ENCODE data around the gene HES5. TPM values are rescaled to one million over a fixed set of nuclear protein-coding genes. Genes with fewer than 3 reads are reported as not detected.

The HES5 gene
- total RNA-seq, 1 donor from 2014 or later, result 1.5 TPM

- DNase-seq, result no peak
Observed at GRCh38 chr1:2567083-2567679, 37.1 kb upstream of the HES5 start.

DNA sequence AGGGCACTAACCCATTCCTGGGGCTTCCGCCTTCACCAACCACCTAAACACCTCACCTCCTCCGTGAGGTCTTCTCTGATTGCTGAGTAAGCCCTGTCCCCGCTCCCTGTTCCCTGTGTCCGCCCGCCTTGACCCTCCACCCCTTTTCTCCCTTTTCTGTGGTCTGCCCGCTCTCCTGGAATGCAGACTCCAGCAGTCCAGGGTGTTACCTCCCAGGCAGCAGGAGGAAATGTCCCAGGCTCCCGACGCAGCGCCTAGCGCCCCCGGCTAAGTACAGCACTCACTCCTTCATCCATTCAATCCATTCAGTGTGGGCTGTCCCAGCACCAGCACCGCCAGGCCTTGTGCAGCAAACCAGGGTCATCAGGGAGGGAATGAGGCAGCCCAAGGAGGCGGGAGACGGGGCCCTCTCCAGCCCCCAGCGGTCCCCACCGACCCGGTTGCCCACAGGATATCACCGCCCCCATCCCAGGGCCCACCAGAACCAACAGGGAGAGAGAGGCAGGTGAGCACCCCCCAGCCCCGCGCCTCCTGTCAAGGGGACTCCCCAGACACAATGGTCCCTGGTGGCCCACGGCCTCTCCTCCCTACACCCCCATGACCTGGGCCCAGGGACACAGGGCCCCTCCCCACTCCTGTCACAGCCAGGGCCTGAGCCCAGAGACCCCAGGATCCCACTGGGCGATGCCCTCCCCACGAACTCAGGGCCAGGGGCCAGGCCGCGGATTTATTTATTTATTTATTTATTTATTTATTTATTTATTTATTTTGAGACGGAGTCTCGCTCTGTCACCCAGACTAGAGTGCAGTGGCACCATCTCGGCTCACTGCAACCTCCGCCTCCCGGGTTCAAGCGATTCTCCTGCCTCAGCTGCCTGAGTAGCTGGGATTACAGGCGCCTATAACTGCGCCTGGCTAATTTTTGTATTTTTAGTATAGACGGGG is 36.3 kb upstream of the HES5 start:
- intact Hi-C loops (cut with DNase I), result no loop called here
- Histone ChIP-seq H3K27me3 (no peaks in the 10 kb centered on the region), H3K27ac (no peak overlapping the region), H3K9me3 (no peaks in the 10 kb centered on the region), H3K36me3 (peaks cover 25% of the 10 kb centered on the region), H3K4me3 (no peak overlapping the region), H3K4me1 (no peaks in the 10 kb centered on the region)
- no peak for ATAC-seq
- DNase-seq, result no peak
- TF ChIP-seq, protein P1, sequence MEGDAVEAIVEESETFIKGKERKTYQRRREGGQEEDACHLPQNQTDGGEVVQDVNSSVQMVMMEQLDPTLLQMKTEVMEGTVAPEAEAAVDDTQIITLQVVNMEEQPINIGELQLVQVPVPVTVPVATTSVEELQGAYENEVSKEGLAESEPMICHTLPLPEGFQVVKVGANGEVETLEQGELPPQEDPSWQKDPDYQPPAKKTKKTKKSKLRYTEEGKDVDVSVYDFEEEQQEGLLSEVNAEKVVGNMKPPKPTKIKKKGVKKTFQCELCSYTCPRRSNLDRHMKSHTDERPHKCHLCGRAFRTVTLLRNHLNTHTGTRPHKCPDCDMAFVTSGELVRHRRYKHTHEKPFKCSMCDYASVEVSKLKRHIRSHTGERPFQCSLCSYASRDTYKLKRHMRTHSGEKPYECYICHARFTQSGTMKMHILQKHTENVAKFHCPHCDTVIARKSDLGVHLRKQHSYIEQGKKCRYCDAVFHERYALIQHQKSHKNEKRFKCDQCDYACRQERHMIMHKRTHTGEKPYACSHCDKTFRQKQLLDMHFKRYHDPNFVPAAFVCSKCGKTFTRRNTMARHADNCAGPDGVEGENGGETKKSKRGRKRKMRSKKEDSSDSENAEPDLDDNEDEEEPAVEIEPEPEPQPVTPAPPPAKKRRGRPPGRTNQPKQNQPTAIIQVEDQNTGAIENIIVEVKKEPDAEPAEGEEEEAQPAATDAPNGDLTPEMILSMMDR (IDR thresholded peaks at IDR 0.05), result no peak

More at GRCh38 chr1:2567083-2567679, 37.1 kb upstream of the HES5 start:
- intact Hi-C loops (cut with DNase I), result no loop called here
- H3K9me3 ChIP-seq, result no peaks in the 10 kb centered on the region
- H3K27me3 ChIP-seq, result no peaks in the 10 kb centered on the region
- peaks cover 17% of the 10 kb centered on the region for H3K36me3 ChIP-seq
- ATAC-seq, result no peak
- H3K4me1 ChIP-seq, result no peaks in the 10 kb centered on the region
- H3K27ac ChIP-seq, result no peak overlapping the region
- TF ChIP-seq, protein P1 (IDR thresholded peaks at IDR 0.05), result no peak
- no peak overlapping the region for H3K4me3 ChIP-seq

DNA sequence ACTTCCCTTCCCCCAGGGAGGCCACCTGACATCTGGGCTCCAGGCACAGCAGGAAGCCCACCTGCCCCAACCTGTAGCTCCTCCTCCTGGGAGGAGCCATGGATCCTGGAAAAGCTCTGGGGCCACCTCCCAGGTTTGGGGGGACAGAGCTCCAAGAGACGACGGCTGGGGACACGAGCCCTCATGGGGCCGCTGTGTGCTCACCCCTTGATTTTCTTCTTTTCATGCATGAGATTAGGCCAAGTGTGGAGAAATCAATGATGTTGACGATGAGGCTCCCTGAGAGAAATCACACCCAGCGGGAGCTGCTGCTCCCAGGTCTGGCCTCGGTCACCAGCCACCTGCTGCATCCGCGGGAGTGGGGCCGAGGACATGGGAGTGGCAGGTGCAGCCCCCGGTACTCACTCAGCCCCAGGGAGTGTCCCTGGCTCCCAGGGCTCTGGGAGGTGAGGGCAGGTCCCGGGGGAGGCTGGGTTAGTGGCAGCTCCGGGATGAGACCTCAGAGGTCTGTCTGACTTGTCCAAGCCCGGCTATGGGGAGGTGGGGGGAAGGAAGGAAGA is 34.8 kb upstream of the HES5 start:
- intact Hi-C loops (cut with DNase I), result no loop called here
- H3K36me3 ChIP-seq, result peaks cover 37% of the 10 kb centered on the region
- H3K27ac ChIP-seq, result no peak overlapping the region
- no peak for ATAC-seq
- no peaks in the 10 kb centered on the region for H3K9me3 ChIP-seq
- H3K4me3 ChIP-seq, result no peak overlapping the region
- no peaks in the 10 kb centered on the region for H3K4me1 ChIP-seq
- TF ChIP-seq, protein P1 (IDR thresholded peaks at IDR 0.05), result no peak
- DNase-seq, result no peak
- no peaks in the 10 kb centered on the region for H3K27me3 ChIP-seq

DNA sequence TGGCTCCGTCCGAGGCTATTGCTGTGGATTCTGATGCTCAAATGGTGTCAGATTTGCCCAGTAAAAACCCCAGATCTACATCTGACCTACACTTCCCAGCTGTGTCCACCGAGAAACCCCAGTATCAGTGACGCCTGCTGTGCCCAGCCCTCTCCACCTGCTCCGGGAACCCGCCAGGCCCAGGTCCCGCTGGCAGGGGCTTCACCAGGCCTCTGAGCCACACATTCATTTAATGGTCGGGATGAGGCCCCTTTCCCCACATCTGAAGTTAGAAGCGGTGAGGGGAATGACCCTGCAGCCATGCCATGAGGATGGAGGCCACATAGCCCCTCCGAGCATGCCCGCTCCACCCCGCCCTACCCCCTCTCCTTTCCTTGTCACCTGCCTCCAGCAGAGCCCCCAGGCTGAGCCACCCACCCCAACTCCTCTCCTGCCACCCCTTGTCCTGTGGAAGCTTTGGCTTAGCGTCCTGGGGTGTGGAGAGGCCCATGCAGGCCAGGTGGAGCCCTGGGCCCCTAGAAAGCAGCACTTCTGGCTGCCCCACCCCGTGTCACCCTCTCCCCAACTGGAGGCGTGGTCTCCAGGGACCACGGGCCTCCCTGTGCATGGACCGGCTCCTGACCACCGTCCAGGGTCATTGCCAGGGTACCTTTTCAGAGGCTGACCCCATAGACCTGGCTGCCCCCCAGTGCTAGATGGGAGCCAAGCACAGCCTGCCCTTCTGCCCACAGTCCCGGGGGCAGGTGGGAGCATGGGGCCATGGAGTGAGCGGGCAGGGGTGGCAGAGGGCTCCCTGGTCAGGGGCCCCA is 34.1 kb upstream of the HES5 start:
- TF ChIP-seq, protein P1 (IDR thresholded peaks at IDR 0.05), result no peak
- Histone ChIP-seq H3K9me3 (no peaks in the 10 kb centered on the region), H3K27me3 (no peaks in the 10 kb centered on the region), H3K4me1 (no peaks in the 10 kb centered on the region), H3K4me3 (no peak overlapping the region), H3K36me3 (peaks cover 43% of the 10 kb centered on the region), H3K27ac (no peak overlapping the region)
- intact Hi-C loops (cut with DNase I), result no loop called here
- ATAC-seq, result no peak
- DNase-seq, result no peak

DNA sequence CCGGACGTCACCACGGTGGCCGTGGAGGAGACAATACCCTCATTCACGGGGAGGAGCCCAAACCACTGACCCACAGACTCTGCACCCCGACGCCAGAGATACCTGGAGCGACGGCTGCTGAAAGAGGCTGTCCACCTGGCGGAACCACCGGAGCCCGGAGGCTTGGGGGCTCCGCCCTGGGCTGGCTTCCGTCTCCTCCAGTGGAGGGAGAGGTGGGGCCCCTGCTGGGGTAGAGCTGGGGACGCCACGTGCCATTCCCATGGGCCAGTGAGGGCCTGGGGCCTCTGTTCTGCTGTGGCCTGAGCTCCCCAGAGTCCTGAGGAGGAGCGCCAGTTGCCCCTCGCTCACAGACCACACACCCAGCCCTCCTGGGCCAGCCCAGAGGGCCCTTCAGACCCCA is 33.1 kb upstream of the HES5 start:
- intact Hi-C loops (cut with DNase I), result no loop called here

More for the DNA sequence above, 33.1 kb upstream of the HES5 start:
- Histone ChIP-seq H3K4me1 (peaks cover 7% of the 10 kb centered on the region), H3K36me3 (peaks cover 52% of the 10 kb centered on the region), H3K9me3 (no peaks in the 10 kb centered on the region), H3K27ac (no peak overlapping the region), H3K27me3 (no peaks in the 10 kb centered on the region), H3K4me3 (no peak overlapping the region)
- DNase-seq (no peak), ATAC-seq (no peak)
- TF ChIP-seq, protein P1 (IDR thresholded peaks at IDR 0.05), result no peak
